Measurements from ENCODE around the gene SNX20.

Gene SNX20

DNA sequence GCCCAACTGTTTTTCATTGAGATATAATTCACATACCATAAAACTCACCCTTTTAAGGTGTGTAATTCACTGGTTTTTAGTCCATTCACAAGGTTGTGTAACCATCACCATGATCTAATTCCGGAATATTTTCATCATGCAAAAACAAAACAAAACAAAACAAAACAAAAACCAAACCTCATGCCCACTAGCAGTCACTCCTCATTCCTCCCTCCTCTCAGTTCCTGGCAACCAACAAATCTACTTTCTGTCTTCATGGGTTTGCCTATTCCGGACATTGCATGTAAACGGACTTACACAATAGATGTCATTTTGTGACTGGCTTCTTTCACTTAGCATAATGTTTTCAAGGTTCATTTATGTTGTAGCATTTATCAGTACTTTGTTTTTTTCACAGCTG lies 7.8 kb upstream of the SNX20 start:
- Histone ChIP-seq H3K4me3 (ENCODE audit: low read depth, low read length) (no peak overlapping the region), H3K27me3 (ENCODE audit: insufficient read depth, low read depth, severe bottlenecking) (no peaks in the 10 kb centered on the region), H3K27ac (no peak overlapping the region), H3K9me3 (ENCODE audit: severe bottlenecking) (no peaks in the 10 kb centered on the region), H3K36me3 (no peaks in the 10 kb centered on the region)
- no peak for DNase-seq
- TF ChIP-seq, protein P1, sequence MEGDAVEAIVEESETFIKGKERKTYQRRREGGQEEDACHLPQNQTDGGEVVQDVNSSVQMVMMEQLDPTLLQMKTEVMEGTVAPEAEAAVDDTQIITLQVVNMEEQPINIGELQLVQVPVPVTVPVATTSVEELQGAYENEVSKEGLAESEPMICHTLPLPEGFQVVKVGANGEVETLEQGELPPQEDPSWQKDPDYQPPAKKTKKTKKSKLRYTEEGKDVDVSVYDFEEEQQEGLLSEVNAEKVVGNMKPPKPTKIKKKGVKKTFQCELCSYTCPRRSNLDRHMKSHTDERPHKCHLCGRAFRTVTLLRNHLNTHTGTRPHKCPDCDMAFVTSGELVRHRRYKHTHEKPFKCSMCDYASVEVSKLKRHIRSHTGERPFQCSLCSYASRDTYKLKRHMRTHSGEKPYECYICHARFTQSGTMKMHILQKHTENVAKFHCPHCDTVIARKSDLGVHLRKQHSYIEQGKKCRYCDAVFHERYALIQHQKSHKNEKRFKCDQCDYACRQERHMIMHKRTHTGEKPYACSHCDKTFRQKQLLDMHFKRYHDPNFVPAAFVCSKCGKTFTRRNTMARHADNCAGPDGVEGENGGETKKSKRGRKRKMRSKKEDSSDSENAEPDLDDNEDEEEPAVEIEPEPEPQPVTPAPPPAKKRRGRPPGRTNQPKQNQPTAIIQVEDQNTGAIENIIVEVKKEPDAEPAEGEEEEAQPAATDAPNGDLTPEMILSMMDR (IDR thresholded peaks at IDR 0.05; ENCODE audit: low read depth, low read length): no peak

DNA sequence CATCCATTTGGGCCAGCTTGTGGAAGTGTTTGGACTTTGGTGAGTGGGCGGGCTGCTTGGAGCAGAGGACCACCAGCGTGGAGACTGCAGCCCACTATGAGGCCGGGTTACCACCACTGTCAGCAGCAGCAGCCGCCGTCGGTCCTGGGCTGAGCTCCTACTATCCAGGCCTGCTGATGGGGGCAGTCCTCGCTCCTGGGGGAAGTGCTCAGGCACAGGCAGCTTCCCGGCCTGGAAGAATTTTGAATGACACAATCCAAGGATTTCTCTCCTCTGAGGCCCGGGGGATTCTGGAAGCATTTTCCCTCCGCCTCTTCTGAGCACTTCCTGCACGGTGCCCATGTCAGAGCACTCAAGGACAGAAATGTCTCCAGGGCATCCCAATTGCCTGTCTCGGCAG lies 7.0 kb upstream of the SNX20 start:
- DNase-seq: no peak
- Histone ChIP-seq H3K27ac (no peak overlapping the region), H3K36me3 (no peaks in the 10 kb centered on the region), H3K27me3 (ENCODE audit: insufficient read depth, low read depth, severe bottlenecking) (no peaks in the 10 kb centered on the region), H3K9me3 (ENCODE audit: severe bottlenecking) (no peaks in the 10 kb centered on the region), H3K4me3 (ENCODE audit: low read depth, low read length) (no peak overlapping the region)
- TF ChIP-seq, protein P1 (IDR thresholded peaks at IDR 0.05; ENCODE audit: low read depth, low read length): no peak

DNA sequence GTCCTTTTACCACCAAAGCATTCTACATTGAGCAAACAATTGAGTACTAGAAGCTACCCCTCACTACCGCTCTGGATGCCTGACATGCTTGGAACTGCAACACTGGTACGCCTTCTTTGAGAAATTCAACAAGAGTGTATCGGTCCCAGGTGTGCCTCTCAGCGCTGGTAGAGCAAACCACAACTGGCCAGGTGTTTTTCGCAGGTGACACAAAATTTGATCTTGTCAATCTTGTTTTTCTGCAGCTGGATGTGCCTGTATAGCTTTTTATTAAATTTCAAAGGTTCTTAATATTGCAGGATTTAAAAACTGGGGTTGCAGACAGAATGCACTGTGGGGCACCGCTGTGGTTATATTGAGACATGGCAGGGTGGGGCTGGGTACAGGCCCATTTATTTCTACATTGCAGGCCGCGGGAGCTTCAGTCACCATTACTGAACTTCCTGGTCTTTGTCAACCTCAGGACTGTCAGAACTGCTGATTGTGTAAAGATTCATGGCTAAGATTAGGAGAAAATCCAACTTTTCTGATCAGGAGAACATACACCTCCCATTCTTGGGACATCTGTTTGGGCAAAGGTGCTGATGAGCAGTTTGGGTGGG lies 4.5 kb upstream of the SNX20 start:
- TF ChIP-seq, protein P1 (IDR thresholded peaks at IDR 0.05; ENCODE audit: low read depth, low read length): no peak
- H3K27ac ChIP-seq: no peak overlapping the region
- DNase-seq: no peak

DNA sequence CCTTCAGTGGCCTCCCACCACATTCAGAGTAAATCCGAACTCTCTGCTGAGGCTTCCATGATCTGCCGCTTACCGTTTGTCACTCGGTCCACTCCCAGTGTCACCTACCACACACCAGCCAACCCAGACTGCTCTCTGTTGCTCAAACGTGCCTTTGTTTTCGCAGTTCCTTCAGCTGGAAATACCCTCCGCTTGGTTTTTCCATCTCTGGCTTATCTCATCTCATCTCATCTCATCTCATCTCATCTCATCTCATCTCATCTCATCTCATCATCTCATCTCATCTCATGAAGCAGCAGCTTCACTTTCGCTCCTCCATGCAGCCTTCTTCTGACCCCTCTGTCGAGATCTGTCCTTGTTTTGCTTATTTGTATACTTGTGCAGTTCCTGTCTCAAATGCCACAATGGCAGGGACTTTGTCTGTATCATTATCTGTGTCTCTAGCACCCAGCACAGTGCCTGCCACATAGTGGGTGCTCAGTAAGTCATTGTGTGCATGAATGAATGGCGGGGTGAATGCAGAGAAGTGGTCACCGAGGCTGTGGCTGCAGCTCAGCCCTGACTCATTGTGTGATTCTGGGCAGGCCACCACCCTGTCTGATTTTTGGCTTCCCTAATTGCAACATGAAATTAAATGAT lies 3.8 kb upstream of the SNX20 start:
- H3K36me3 ChIP-seq: no peaks in the 10 kb centered on the region
- no peak overlapping the region for H3K27ac ChIP-seq
- H3K9me3 ChIP-seq (ENCODE audit: severe bottlenecking): no peaks in the 10 kb centered on the region
- no peaks in the 10 kb centered on the region for H3K27me3 ChIP-seq (ENCODE audit: insufficient read depth, low read depth, severe bottlenecking)
- TF ChIP-seq, protein P1 (IDR thresholded peaks at IDR 0.05; ENCODE audit: low read depth, low read length): no peak
- no peak for DNase-seq
- H3K4me3 ChIP-seq (ENCODE audit: low read depth, low read length): no peak overlapping the region

More for the DNA sequence above, 4.5 kb upstream of the SNX20 start:
- Histone ChIP-seq H3K9me3 (ENCODE audit: severe bottlenecking) (no peaks in the 10 kb centered on the region), H3K4me3 (ENCODE audit: low read depth, low read length) (no peak overlapping the region), H3K36me3 (no peaks in the 10 kb centered on the region), H3K27me3 (ENCODE audit: insufficient read depth, low read depth, severe bottlenecking) (no peaks in the 10 kb centered on the region)

DNA sequence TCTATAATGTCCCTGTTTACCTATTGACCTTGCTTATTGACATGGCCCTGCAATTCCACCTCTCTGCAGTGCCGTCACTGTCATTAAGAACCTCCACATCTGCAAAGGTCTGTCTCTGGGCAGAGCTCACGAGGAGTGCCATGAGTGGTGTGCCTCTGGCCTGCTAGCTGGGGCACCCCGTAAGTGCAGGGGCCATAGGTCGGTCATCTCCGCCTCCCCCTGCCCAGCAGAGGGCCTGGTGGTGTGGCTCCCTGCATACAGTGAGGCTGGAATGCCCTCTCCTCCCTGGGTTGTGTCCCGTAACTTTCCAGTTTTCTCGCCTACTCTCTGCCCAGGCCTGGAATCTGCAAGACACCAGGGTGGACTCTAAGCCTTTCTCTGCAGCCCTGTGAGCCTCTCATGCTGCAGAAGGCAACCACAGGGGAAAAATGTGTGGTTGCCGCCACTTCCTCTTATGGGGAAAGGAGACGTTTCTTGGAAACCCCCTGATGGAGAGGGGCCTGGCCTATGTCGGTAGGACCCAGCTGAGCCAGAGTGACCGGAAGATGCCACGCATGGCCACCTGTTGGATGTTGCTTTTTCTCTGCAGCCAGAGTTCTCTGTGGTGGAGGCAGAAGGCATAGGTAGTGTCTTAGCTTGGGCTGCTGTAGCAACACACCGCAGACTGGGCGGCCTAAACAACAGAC lies 2.7 kb upstream of the SNX20 start:
- H3K27ac ChIP-seq: no peak overlapping the region
- no peak for DNase-seq
- no peaks in the 10 kb centered on the region for H3K27me3 ChIP-seq (ENCODE audit: insufficient read depth, low read depth, severe bottlenecking)
- TF ChIP-seq, protein P1 (IDR thresholded peaks at IDR 0.05; ENCODE audit: low read depth, low read length): 0 out of 2 replicates have a peak, but pooled peaks have one; percentile 7
- no peak overlapping the region for H3K4me3 ChIP-seq (ENCODE audit: low read depth, low read length)
- H3K9me3 ChIP-seq (ENCODE audit: severe bottlenecking): no peaks in the 10 kb centered on the region
- no peaks in the 10 kb centered on the region for H3K36me3 ChIP-seq

Data from WERI-Rb-1 (cell line).